HepG2 (cell line): Measurements from ENCODE around the gene FDXACB1. TPM values are rescaled to one million over a fixed set of nuclear protein-coding genes. Genes with fewer than 3 reads are reported as not detected.

Experiments
- CENPX ChIP-seq: sonication (generic); formaldehyde crosslinking; IDR thresholded peaks from 2 replicates; pipeline ENCODE4 v1.9.0; 2021; ENCODE audit warnings: mild to moderate bottlenecking, missing genetic modification reagents, moderate library complexity
- FOSL2 ChIP-seq: sonication (generic); formaldehyde crosslinking; IDR thresholded peaks from 2 replicates; pipeline ENCODE4 v1.4.0; 2020; ENCODE audit warnings: missing genetic modification reagents
- HOXD1 ChIP-seq: sonication (generic); formaldehyde crosslinking; IDR thresholded peaks from 2 replicates; pipeline ENCODE4 v1.5.0; 2020; ENCODE audit warnings: missing genetic modification reagents
- MAFF ChIP-seq: IDR thresholded peaks from 2 replicates; pipeline ENCODE4 v1.6.1; 2011; ENCODE audit warnings: low read depth, low read length, improper control_type of control experiment
- MIER2 ChIP-seq: IDR thresholded peaks from 2 replicates; pipeline ENCODE4 v1.6.1; 2016; ENCODE audit warnings: missing biosample characterization, missing genetic modification reagents
- NCOA1 ChIP-seq: sonication (generic); formaldehyde crosslinking; IDR thresholded peaks from 2 replicates; pipeline ENCODE4 v1.9.0; 2021; ENCODE audit warnings: missing genetic modification reagents
- NCOA5 ChIP-seq: sonication (generic); formaldehyde crosslinking; IDR thresholded peaks from 2 replicates; pipeline ENCODE4 v1.4.0; 2020; ENCODE audit warnings: missing genetic modification reagents
- NFIB ChIP-seq: sonication (generic); formaldehyde crosslinking; IDR thresholded peaks from 2 replicates; pipeline ENCODE4 v1.9.0; 2021; ENCODE audit warnings: missing genetic modification reagents, mild to moderate bottlenecking, borderline replicate concordance
- NFYB ChIP-seq: sonication (generic); formaldehyde crosslinking; IDR thresholded peaks from 2 replicates; pipeline ENCODE4 v1.4.0; 2020; ENCODE audit warnings: missing genetic modification reagents
- SOX6 ChIP-seq, 2 experiments: fragments of 450-650 bp in 1 of 2; sonication (generic) in 1 of 2; formaldehyde crosslinking in 1 of 2; IDR thresholded peaks; 2 replicates each; pipeline versions ENCODE4 v1.4.0 to v1.6.1; 2017 to 2020; ENCODE audit warnings: antibody characterized with exemption in 1 of 2, mild to moderate bottlenecking in 1 of 2, missing genetic modification reagents in 1 of 2
- TMF1 ChIP-seq: sonication (generic); formaldehyde crosslinking; IDR thresholded peaks from 2 replicates; pipeline ENCODE4 v1.8.1; 2022; ENCODE audit warnings: low read depth, missing genetic modification reagents
- USF2 ChIP-seq, 2 experiments: sonication (generic) in 1 of 2; formaldehyde crosslinking in 1 of 2; IDR thresholded peaks; 2 replicates each; pipeline versions ENCODE4 v1.5.1 to v1.6.1; 2011 to 2020; ENCODE audit warnings: borderline replicate concordance in 1 of 2, low read depth in 1 of 2, low read length in 1 of 2, mild to moderate bottlenecking in 1 of 2, missing genetic modification reagents in 1 of 2, moderate library complexity in 1 of 2
- YY1 ChIP-seq: IDR thresholded peaks from 2 replicates; pipeline ENCODE4 v1.6.1; 2011; ENCODE audit warnings: low read length, low read depth, moderate library complexity, mild to moderate bottlenecking; ENCODE audit not compliant: insufficient read depth, insufficient replicate concordance
- ZBTB20 ChIP-seq: sonication (generic); formaldehyde crosslinking; IDR thresholded peaks from 2 replicates; pipeline ENCODE4 v1.8.1; 2023; ENCODE audit warnings: missing genetic modification reagents, low read depth, mild to moderate bottlenecking, borderline replicate concordance
- ZNF207 ChIP-seq: fragments of 450-650 bp; IDR thresholded peaks from 2 replicates; pipeline ENCODE4 v1.6.1; 2016; ENCODE audit warnings: antibody characterized with exemption, borderline replicate concordance
- ZNF333 ChIP-seq: sonication (generic); formaldehyde crosslinking; IDR thresholded peaks from 2 replicates; pipeline ENCODE4 v1.4.0; 2020; ENCODE audit warnings: mild to moderate bottlenecking, missing genetic modification reagents, borderline replicate concordance
- ZNF496 ChIP-seq: sonication (generic); formaldehyde crosslinking; IDR thresholded peaks from 2 replicates; pipeline ENCODE4 v1.8.1; 2023; ENCODE audit warnings: mild to moderate bottlenecking, moderate library complexity, missing genetic modification reagents; ENCODE audit not compliant: insufficient replicate concordance
- ZNF552 ChIP-seq: sonication (generic); formaldehyde crosslinking; IDR thresholded peaks from 2 replicates; pipeline ENCODE4 v1.9.0; 2022; ENCODE audit warnings: missing genetic modification reagents, mild to moderate bottlenecking, borderline replicate concordance
- ZNF724P ChIP-seq: sonication (generic); formaldehyde crosslinking; IDR thresholded peaks from 2 replicates; pipeline ENCODE4 v1.8.0; 2022; ENCODE audit warnings: missing genetic modification reagents, borderline replicate concordance
- ZZZ3 ChIP-seq: sonication (generic); formaldehyde crosslinking; IDR thresholded peaks from 2 replicates; pipeline ENCODE4 v1.4.0; 2020; ENCODE audit warnings: missing genetic modification reagents, mild to moderate bottlenecking, borderline replicate concordance
- polyA plus RNA-seq, 8 experiments: library from polyadenylated mRNA; depleted of rRNA in 3 of 8; stranded (reverse) in 7 of 8; unstranded in 1 of 8; fragments of >200 nt; fragmentation: Illumina TruSeq in 4 of 8; extraction: Trizol in 4 of 8; gene quantifications; 2 replicates each; pipeline versions ENCODE4 v1.2.1 to v1.2.3, GENCODE V29; 2011 to 2016; ENCODE audit warnings: low read depth in 4 of 8, missing spikeins in 1 of 8, mixed read lengths in 1 of 8; ENCODE audit not compliant: insufficient read depth in 1 of 8
- total RNA-seq, 5 experiments: library from RNA; depleted of rRNA; stranded (reverse); fragments of >200 nt; fragmentation: Illumina TruSeq; extraction: Trizol; gene quantifications; 2 replicates each; pipeline ENCODE4 v1.2.3, GENCODE V29; 2016; ENCODE audit warnings: low read depth in 1 of 5
- TF ChIP-seq, protein P1 (sequence below): sonication (generic); formaldehyde crosslinking; IDR thresholded peaks from 2 replicates; pipeline ENCODE4 v1.5.1; 2020; ENCODE audit warnings: mild to moderate bottlenecking, missing genetic modification reagents, borderline replicate concordance

FDXACB1 gene
- total and polyA plus RNA-seq, 2 of the 13 experiments (the other 11 are each of a cell fraction or from before 2014, with no cell fraction given), result 1.1 to 3.4 TPM

GRCh38 chr11:111878849-111879636 lies at the start of gene FDXACB1, which contains the start of gene CFAP68 (continued):
- TF ChIP-seq, protein P1, sequence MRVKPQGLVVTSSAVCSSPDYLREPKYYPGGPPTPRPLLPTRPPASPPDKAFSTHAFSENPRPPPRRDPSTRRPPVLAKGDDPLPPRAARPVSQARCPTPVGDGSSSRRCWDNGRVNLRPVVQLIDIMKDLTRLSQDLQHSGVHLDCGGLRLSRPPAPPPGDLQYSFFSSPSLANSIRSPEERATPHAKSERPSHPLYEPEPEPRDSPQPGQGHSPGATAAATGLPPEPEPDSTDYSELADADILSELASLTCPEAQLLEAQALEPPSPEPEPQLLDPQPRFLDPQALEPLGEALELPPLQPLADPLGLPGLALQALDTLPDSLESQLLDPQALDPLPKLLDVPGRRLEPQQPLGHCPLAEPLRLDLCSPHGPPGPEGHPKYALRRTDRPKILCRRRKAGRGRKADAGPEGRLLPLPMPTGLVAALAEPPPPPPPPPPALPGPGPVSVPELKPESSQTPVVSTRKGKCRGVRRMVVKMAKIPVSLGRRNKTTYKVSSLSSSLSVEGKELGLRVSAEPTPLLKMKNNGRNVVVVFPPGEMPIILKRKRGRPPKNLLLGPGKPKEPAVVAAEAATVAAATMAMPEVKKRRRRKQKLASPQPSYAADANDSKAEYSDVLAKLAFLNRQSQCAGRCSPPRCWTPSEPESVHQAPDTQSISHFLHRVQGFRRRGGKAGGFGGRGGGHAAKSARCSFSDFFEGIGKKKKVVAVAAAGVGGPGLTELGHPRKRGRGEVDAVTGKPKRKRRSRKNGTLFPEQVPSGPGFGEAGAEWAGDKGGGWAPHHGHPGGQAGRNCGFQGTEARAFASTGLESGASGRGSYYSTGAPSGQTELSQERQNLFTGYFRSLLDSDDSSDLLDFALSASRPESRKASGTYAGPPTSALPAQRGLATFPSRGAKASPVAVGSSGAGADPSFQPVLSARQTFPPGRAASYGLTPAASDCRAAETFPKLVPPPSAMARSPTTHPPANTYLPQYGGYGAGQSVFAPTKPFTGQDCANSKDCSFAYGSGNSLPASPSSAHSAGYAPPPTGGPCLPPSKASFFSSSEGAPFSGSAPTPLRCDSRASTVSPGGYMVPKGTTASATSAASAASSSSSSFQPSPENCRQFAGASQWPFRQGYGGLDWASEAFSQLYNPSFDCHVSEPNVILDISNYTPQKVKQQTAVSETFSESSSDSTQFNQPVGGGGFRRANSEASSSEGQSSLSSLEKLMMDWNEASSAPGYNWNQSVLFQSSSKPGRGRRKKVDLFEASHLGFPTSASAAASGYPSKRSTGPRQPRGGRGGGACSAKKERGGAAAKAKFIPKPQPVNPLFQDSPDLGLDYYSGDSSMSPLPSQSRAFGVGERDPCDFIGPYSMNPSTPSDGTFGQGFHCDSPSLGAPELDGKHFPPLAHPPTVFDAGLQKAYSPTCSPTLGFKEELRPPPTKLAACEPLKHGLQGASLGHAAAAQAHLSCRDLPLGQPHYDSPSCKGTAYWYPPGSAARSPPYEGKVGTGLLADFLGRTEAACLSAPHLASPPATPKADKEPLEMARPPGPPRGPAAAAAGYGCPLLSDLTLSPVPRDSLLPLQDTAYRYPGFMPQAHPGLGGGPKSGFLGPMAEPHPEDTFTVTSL (CRISPR knock-in tag), result peak; percentile 61; the same call in 1 of the 2 replicates
- TF ChIP-seq TMF1 (CRISPR knock-in tag) (no peak), ZNF496 (no peak), NFIB (CRISPR knock-in tag) (no peak), MAFF (no peak; the same call in 1 of the 2 replicates), FOSL2 (CRISPR knock-in tag) (peak; percentile 76), USF2 (IDR thresholded peaks at IDR 0.05; ENCODE audit: low read depth, low read length) (no peak), USF2 (CRISPR knock-in tag; IDR thresholded peaks at IDR 0.05; ENCODE audit: borderline replicate concordance) (no peak), SOX6 (IDR thresholded peaks at IDR 0.05) (no peak), SOX6 (CRISPR knock-in tag; IDR thresholded peaks at IDR 0.05) (peak; percentile 83), MIER2 (CRISPR knock-in tag) (peak; percentile 60), ZNF552 (no peak), ZBTB20 (peak; percentile 57), HOXD1 (peak; percentile 81; the same call in 1 of the 2 replicates), YY1 (peak; percentile 84), NCOA1 (CRISPR knock-in tag) (peak; percentile 81; the same call in 1 of the 2 replicates), ZNF207 (no peak), ZZZ3 (no peak; the same call in none of the 2 replicates), CENPX (CRISPR knock-in tag) (no peak), ZNF724P (no peak), ZNF333 (CRISPR knock-in tag) (peak; percentile 45; the same call in 1 of the 2 replicates), NFYB (CRISPR knock-in tag) (peak; percentile 15; the same call in 1 of the 2 replicates), NCOA5 (CRISPR knock-in tag) (no peak)
